ENCODE results near the gene FNDC10. TPM values are rescaled to one million over a fixed set of nuclear protein-coding genes. Genes with fewer than 3 reads are reported as not detected.

Gene FNDC10
- total RNA-seq, 1 experiment from 2014 or later = 25.6 TPM

DNA sequence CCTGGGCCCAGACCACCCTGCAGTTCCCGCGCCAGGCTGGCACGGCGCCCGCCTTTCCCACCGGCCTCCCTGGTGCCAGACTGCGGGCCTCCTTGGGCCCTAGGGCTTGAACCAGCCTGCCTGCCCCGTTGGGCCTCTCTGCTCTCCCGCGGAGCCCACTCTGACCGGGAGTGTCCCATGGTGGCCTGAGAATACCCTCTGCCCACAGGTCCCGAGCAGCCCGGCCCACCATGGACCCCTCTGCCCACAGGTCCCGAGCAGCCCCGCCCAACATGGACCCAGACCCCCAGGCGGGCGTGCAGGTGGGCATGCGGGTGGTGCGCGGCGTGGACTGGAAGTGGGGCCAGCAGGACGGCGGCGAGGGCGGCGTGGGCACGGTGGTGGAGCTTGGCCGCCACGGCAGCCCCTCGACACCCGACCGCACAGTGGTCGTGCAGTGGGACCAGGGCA is 23.3 kb upstream of the FNDC10 start:
- no peak overlapping the region for H3K4me3 ChIP-seq (ENCODE audit: insufficient read depth, low read depth, low read length)
- no peaks in the 10 kb centered on the region for H3K27me3 ChIP-seq (ENCODE audit: control insufficient read depth, insufficient read depth, low read length)
- DNase-seq = no peak
- H3K36me3 ChIP-seq (replicated peaks; ENCODE audit: control insufficient read depth, insufficient read depth, low read length) = no peaks in the 10 kb centered on the region

GRCh38 chr1:1622788-1623094 is 22.8 kb upstream of the FNDC10 start:
- Histone ChIP-seq H3K27me3 (ENCODE audit: control insufficient read depth, insufficient read depth, low read length) (no peaks in the 10 kb centered on the region), H3K36me3 (replicated peaks; ENCODE audit: control insufficient read depth, insufficient read depth, low read length) (no peaks in the 10 kb centered on the region), H3K4me3 (ENCODE audit: insufficient read depth, low read depth, low read length) (no peak overlapping the region)
- DNase-seq = no peak

DNA sequence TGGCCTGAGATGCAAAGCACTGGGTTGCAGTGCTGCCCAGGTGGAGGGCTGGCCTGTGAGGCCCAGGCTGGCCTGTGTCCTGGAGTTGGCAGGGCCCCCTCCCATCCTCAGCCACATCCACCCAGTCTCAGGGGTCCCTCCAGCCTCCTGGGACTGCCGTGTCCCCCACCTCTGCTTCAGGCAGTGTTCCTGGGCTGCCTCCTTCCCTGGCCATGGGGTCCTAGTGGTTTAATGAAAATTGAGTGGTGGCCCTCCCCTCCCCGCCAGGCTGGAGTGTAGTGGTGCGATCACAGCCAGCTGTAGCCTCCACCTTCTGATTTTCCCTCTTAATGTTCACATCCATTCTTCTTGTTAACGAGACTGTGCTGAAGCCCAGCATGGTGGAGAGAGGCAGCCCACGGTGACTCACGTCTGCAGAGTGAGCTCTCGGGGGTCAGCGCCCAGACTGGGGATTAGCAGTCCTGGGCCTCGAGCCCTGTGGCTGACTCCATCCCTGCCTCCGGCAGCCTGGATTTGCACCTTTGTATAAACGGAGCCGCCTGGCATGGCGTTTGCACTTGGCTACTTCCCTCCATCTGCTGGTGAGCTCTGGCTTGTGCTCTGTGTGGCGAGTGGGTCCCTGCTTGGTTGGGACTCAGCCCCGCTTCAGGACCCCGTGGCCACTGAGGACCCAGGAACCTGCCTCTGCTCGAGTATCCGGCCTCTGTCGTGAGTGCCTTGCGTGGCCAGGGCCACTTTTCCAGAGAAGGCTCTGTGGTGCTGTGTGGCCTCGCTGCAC is 22.3 kb upstream of the FNDC10 start:
- H3K36me3 ChIP-seq (replicated peaks; ENCODE audit: control insufficient read depth, insufficient read depth, low read length) = peaks cover 1% of the 10 kb centered on the region; the same call in 1 of the 2 replicates
- no peak for DNase-seq

GRCh38 chr1:1621173-1622009 is 21.5 kb upstream of the FNDC10 start:
- no peak for DNase-seq
- H3K4me3 ChIP-seq (ENCODE audit: insufficient read depth, low read depth, low read length) = no peak overlapping the region
- no peaks in the 10 kb centered on the region for H3K27me3 ChIP-seq (ENCODE audit: control insufficient read depth, insufficient read depth, low read length)
- peaks cover 1% of the 10 kb centered on the region; the same call in 1 of the 2 replicates for H3K36me3 ChIP-seq (replicated peaks; ENCODE audit: control insufficient read depth, insufficient read depth, low read length)

More for the DNA sequence above, 22.3 kb upstream of the FNDC10 start:
- H3K27me3 ChIP-seq (ENCODE audit: control insufficient read depth, insufficient read depth, low read length) = no peaks in the 10 kb centered on the region
- H3K4me3 ChIP-seq (ENCODE audit: insufficient read depth, low read depth, low read length) = no peak overlapping the region

DNA sequence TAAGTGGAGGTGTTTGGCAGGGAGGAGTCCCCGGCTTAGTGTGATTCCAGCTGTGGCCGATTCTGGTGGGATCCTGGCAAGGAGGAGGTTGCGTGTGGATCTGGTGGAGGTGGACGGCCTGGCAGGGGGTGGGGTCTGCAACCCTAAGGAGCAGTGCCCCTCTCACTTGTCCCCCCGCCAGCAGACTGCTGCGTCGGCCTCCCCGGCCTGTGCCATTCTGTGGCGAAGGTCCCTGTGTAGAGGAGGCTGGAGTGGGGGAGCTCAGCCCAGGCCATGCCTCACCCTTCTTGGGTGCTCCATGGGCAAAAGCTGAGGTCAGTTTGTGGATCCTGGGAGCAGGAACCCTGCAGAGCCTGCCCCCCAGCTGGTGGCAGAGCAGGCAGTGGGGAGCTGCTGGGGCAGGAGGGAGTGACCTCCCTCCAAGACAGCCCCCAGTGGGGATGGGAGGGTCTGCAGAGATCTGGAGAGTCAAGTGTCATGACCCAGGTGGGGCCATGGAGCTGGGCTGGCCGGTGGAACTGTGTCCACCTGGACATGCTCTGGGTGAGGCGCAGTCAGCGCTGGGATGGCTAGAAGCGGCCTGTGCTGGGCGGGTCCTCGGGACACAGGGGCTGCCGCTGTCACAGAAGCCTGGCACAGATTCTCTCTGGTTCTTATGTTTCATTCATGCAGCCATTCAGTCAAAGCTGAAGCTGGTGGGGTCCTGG is 20.7 kb upstream of the FNDC10 start:
- no peaks in the 10 kb centered on the region for H3K27me3 ChIP-seq (ENCODE audit: control insufficient read depth, insufficient read depth, low read length)
- no peak overlapping the region for H3K4me3 ChIP-seq (ENCODE audit: insufficient read depth, low read depth, low read length)
- DNase-seq = no peak
- H3K36me3 ChIP-seq (replicated peaks; ENCODE audit: control insufficient read depth, insufficient read depth, low read length) = peaks cover 1% of the 10 kb centered on the region; the same call in 1 of the 2 replicates

GRCh38 chr1:1619917-1620361 is 20.0 kb upstream of the FNDC10 start:
- Histone ChIP-seq H3K36me3 (replicated peaks; ENCODE audit: control insufficient read depth, insufficient read depth, low read length) (peaks cover 1% of the 10 kb centered on the region; the same call in 1 of the 2 replicates), H3K4me3 (ENCODE audit: insufficient read depth, low read depth, low read length) (no peak overlapping the region), H3K27me3 (ENCODE audit: control insufficient read depth, insufficient read depth, low read length) (no peaks in the 10 kb centered on the region)
- DNase-seq = peak; percentile 92

DNA sequence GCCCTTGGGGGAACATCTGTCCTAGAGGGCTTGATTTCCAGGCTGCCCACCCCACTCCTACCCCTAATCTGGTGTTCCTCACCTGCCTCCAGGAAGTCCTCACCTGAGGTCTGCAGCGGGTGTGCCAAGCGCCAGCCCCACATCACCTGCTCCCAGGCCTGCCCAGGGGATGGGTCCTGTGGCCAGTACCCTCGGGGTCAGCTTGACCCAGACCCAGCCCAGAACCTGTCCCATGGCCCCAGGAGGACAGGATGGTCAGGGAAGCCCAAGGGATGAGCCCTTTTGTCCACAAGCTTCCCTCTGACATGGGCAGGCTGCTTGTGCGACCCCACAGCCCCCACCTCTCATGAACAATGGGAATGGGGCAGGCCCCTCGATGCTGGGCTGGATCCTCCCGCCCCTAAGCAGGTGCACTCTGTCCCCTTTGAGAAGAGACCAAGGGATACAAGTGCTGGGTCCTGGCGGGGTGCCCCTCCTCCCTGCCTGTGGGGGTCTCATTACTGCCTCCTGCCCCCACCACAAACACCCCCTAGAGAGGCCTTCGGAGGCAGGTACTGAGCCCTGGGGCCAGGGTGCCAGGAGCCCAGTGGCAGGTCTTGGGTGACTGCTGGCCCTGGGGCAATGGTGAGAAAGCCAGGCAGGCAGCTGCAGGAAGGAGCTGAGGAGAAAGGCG is 18.6 kb upstream of the FNDC10 start:
- peaks cover 1% of the 10 kb centered on the region; the same call in 1 of the 2 replicates for H3K36me3 ChIP-seq (replicated peaks; ENCODE audit: control insufficient read depth, insufficient read depth, low read length)
- DNase-seq = no peak
- H3K27me3 ChIP-seq (ENCODE audit: control insufficient read depth, insufficient read depth, low read length) = no peaks in the 10 kb centered on the region
- H3K4me3 ChIP-seq (ENCODE audit: insufficient read depth, low read depth, low read length) = no peak overlapping the region

DNA sequence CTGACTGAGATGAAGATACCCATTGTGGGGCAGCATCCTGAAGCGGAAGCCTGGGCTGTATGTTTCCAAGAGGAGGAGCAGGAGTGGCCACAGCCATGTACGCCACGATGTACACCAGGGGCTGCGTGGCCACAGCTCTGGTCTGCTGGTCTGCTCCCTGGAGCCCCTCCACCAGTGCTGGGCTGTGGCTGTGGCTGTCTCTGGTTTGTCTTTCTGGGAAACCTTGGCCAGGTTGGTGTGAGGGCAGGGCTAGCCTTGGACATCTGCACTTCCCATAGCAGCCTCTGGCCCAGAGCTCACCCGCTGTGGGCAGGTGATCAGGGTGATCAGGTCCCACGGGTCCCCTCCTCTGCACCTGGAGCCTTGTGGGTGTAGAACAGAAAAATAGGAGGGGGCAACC is 18.0 kb upstream of the FNDC10 start:
- Histone ChIP-seq H3K4me3 (ENCODE audit: insufficient read depth, low read depth, low read length) (no peak overlapping the region), H3K27me3 (ENCODE audit: control insufficient read depth, insufficient read depth, low read length) (no peaks in the 10 kb centered on the region), H3K36me3 (replicated peaks; ENCODE audit: control insufficient read depth, insufficient read depth, low read length) (peaks cover 1% of the 10 kb centered on the region; the same call in 1 of the 2 replicates)
- DNase-seq = no peak

- no peak for DNase-seq
- peaks cover 1% of the 10 kb centered on the region; the same call in 1 of the 2 replicates for H3K36me3 ChIP-seq (replicated peaks; ENCODE audit: control insufficient read depth, insufficient read depth, low read length)
- no peaks in the 10 kb centered on the region for H3K27me3 ChIP-seq (ENCODE audit: control insufficient read depth, insufficient read depth, low read length)
- no peak overlapping the region for H3K4me3 ChIP-seq (ENCODE audit: insufficient read depth, low read depth, low read length)
These were observed 17.6 kb upstream of the FNDC10 start for GRCh38 chr1:1617516-1617915.

GRCh38 chr1:1616838-1617237 is 16.9 kb upstream of the FNDC10 start:
- H3K4me3 ChIP-seq (ENCODE audit: insufficient read depth, low read depth, low read length) = peak overlapping the region; percentile 100; the same call in 1 of the 2 replicates
- peaks cover 1% of the 10 kb centered on the region; the same call in 1 of the 2 replicates for H3K36me3 ChIP-seq (replicated peaks; ENCODE audit: control insufficient read depth, insufficient read depth, low read length)
- no peak for DNase-seq
- no peaks in the 10 kb centered on the region for H3K27me3 ChIP-seq (ENCODE audit: control insufficient read depth, insufficient read depth, low read length)

- Histone ChIP-seq H3K27me3 (ENCODE audit: control insufficient read depth, insufficient read depth, low read length) (no peaks in the 10 kb centered on the region), H3K36me3 (replicated peaks; ENCODE audit: control insufficient read depth, insufficient read depth, low read length) (peaks cover 1% of the 10 kb centered on the region; the same call in 1 of the 2 replicates), H3K4me3 (ENCODE audit: insufficient read depth, low read depth, low read length) (peak overlapping the region; percentile 100)
- peak; percentile 92 for DNase-seq
These were observed 16.3 kb upstream of the FNDC10 start for GRCh38 chr1:1616045-1616790.

DNA sequence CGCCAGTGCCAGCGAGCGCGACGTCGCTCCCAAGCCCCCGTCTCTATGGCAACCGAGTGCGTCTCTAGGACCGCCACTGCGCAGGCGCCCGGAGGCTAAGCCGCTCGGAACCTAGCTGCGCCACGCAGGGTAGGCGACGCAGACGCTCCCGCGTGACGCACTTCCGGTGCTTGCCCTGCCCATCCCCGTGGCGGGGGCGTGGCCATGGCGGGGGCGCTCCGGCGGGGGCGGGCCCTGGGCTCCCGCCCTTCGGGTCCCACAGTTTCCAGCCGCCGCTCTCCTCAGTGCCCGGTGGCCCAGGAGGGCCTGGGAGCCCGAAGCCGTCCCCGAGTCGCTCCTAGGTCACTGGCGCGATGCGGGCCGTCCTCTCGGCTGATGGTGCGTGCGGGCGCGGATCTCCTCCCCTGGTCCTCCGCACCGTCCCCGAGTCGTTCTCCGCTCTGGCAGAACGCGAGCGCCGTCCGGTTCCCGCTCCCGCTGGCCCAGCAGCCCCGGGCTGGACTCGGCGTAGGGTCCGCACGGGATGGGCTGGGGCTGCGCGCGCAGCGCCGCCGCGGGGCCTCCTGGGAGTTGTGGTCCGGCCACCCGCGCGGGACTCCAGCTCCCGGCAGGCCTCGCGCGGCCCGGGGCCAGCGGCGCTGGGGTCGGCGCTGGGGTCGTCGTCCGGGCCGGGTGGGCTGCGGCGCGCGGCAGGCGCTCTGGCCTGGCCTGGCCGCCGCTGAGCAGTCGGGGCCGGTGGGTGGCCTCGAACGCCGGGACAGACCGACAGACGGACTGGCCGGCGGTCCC is 15.5 kb upstream of the FNDC10 start, which contains the start of gene MIB2:
TSS of gene MIB2 (plus strand) at position 245 of the 789 bp plus-strand sequence. CDS start 7,953 bp downstream, outside the sequence.
- peak within 1 kb of the TSS; percentile 100 for H3K4me3 ChIP-seq (ENCODE audit: insufficient read depth, low read depth, low read length)
- peak; percentile 100 for DNase-seq
- H3K27me3 ChIP-seq (ENCODE audit: control insufficient read depth, insufficient read depth, low read length) = no peaks in the 10 kb centered on the region
- peaks cover 1% of the 10 kb centered on the region; the same call in 1 of the 2 replicates for H3K36me3 ChIP-seq (replicated peaks; ENCODE audit: control insufficient read depth, insufficient read depth, low read length)

DNA sequence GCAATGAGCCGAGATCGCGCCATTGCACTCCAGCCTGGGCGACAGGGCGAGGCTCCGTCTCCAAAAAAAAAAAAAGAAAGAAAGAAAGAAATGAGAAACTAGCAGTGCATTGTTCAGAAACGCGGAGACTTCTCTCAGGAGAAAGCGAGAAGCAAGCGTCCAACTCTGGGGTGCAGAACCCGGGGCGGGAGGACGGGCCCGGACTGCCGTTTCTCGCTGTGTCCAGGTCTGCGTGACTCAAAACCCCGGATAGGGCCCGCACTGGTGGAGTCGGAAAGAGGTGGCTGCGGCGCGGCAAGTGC is 15.0 kb upstream of the FNDC10 start:
- DNase-seq = no peak
- H3K36me3 ChIP-seq (replicated peaks; ENCODE audit: control insufficient read depth, insufficient read depth, low read length) = peaks cover 1% of the 10 kb centered on the region; the same call in 1 of the 2 replicates
- H3K27me3 ChIP-seq (ENCODE audit: control insufficient read depth, insufficient read depth, low read length) = no peaks in the 10 kb centered on the region
- H3K4me3 ChIP-seq (ENCODE audit: insufficient read depth, low read depth, low read length) = peak overlapping the region; percentile 100
